HL-60 (cell line): ENCODE measurements around the gene ENOX1.

ENCODE experiments used
- CTCF ChIP-seq: IDR thresholded peaks from one replicate; pipeline ENCODE4 v1.5.1; 2011; ENCODE audit warnings: low read length, control low read depth, inconsistent platforms; ENCODE audit not compliant: insufficient read depth
- POLR2AphosphoS5 ChIP-seq: IDR thresholded peaks from 2 replicates; pipeline ENCODE4 v1.6.1; 2012; ENCODE audit warnings: low read depth
- REST ChIP-seq: IDR thresholded peaks from 2 replicates; pipeline ENCODE4 v1.6.1; 2012; ENCODE audit warnings: low read depth; ENCODE audit not compliant: insufficient replicate concordance

GRCh38 chr13:43411211-43411610, 375.6 kb downstream of the ENOX1 start:
- TF ChIP-seq CTCF (no peak), REST (no peak), POLR2AphosphoS5 (no peak)
